Neuronal stem cell (in vitro differentiated cells): ENCODE measurements around the gene MRPL43.

Experiments
- DNase-seq: peaks from one replicate; pipeline ENCODE4 v3.0.0-alpha.2; 2013; ENCODE audit warnings: low spot score
- H2AFZ ChIP-seq: one replicate; pipeline ENCODE4 v1.6.1; 2013; ENCODE audit warnings: mild to moderate bottlenecking, low read length, inconsistent platforms
- H2AK5ac ChIP-seq: 2 replicates; pipeline ENCODE4 v1.6.1; 2013; ENCODE audit warnings: low read depth, mild to moderate bottlenecking, inconsistent platforms, low read length, moderate library complexity, mixed read lengths
- H2BK120ac ChIP-seq: 2 replicates; pipeline ENCODE4 v1.6.1; 2013; ENCODE audit warnings: low read depth, mild to moderate bottlenecking, inconsistent platforms, low read length, moderate library complexity, mixed read lengths
- H2BK12ac ChIP-seq: one replicate; pipeline ENCODE4 v1.6.1; 2013; ENCODE audit warnings: low read length, inconsistent platforms
- H2BK15ac ChIP-seq: 2 replicates; pipeline ENCODE4 v1.6.1; 2013; ENCODE audit warnings: mild to moderate bottlenecking, low read length, inconsistent platforms, mixed read lengths
- H2BK5ac ChIP-seq: one replicate; pipeline ENCODE4 v1.6.1; 2013; ENCODE audit warnings: inconsistent platforms, mild to moderate bottlenecking, low read length, moderate library complexity
- H3K14ac ChIP-seq: one replicate; pipeline ENCODE4 v1.6.1; 2013; ENCODE audit warnings: low read length, inconsistent platforms
- H3K18ac ChIP-seq: 2 replicates; pipeline ENCODE4 v1.6.1; 2013; ENCODE audit warnings: low read length, inconsistent platforms
- H3K23ac ChIP-seq: 2 replicates; pipeline ENCODE4 v1.6.1; 2013; ENCODE audit warnings: low read depth, mild to moderate bottlenecking, mixed read lengths, low read length, inconsistent platforms; ENCODE audit not compliant: poor library complexity
- H3K27ac ChIP-seq: replicated peaks from 3 replicates; pipeline ENCODE4 v1.5.1; 2013; ENCODE audit warnings: low read length, inconsistent platforms
- H3K27me3 ChIP-seq, 3 experiments: 2 replicates each; pipeline ENCODE4 v1.6.1; 2013; ENCODE audit warnings: low read length in 3 of 3, mild to moderate bottlenecking in 2 of 3, inconsistent platforms in 1 of 3, low read depth in 1 of 3, mixed read lengths in 1 of 3, moderate library complexity in 1 of 3; ENCODE audit not compliant: control insufficient read depth in 3 of 3, insufficient read depth in 3 of 3
- H3K36me3 ChIP-seq, 2 donors: replicated peaks in 1 of 2; 2 replicates each; pipeline ENCODE4 v1.6.1; 2013; ENCODE audit warnings: low read length in 2 of 2; ENCODE audit not compliant: control insufficient read depth in 2 of 2, insufficient read depth in 2 of 2
- H3K4ac ChIP-seq: 2 replicates; pipeline ENCODE4 v1.6.1; 2013; ENCODE audit warnings: inconsistent platforms, mild to moderate bottlenecking, low read length, moderate library complexity
- H3K4me1 ChIP-seq, 2 donors: 1 replicate in 1 of 2; 2 replicates in 1 of 2; pipeline ENCODE4 v1.6.1; 2013; ENCODE audit warnings: low read length in 2 of 2, low read depth in 1 of 2; ENCODE audit not compliant: control insufficient read depth in 2 of 2, insufficient read depth in 1 of 2
- H3K4me2 ChIP-seq: one replicate; pipeline ENCODE4 v1.6.1; 2013; ENCODE audit warnings: mild to moderate bottlenecking, low read length, inconsistent platforms; ENCODE audit not compliant: insufficient read depth, poor library complexity, severe bottlenecking
- H3K4me3 ChIP-seq, 2 donors: 2 replicates each; pipeline ENCODE4 v1.5.1; 2013; ENCODE audit warnings: low read length in 2 of 2, mild to moderate bottlenecking in 2 of 2, inconsistent platforms in 1 of 2, moderate library complexity in 1 of 2
- H3K79me1 ChIP-seq: one replicate; pipeline ENCODE4 v1.6.1; 2013; ENCODE audit warnings: low read depth, mild to moderate bottlenecking, inconsistent platforms, low read length, moderate library complexity
- H3K9ac ChIP-seq: one replicate; pipeline ENCODE4 v1.6.1; 2013; ENCODE audit warnings: mild to moderate bottlenecking, low read depth, low read length, inconsistent platforms; ENCODE audit not compliant: poor library complexity
- H3K9me3 ChIP-seq, 2 donors: replicated peaks in 1 of 2; 2 replicates each; pipeline versions ENCODE3 to v1.6.1; 2013; ENCODE audit warnings: low read length in 2 of 2, mild to moderate bottlenecking in 2 of 2, inconsistent platforms in 1 of 2, low read depth in 1 of 2, mixed read lengths in 1 of 2, moderate library complexity in 1 of 2; ENCODE audit not compliant: control insufficient read depth in 2 of 2, insufficient read depth in 1 of 2
- H4K8ac ChIP-seq: one replicate; pipeline ENCODE4 v1.6.1; 2013; ENCODE audit warnings: low read depth, mild to moderate bottlenecking, inconsistent platforms, low read length, moderate library complexity
- H4K91ac ChIP-seq: one replicate; pipeline ENCODE4 v1.6.1; 2013; ENCODE audit warnings: low read length, low read depth, mild to moderate bottlenecking, inconsistent platforms; ENCODE audit not compliant: poor library complexity
- WGBS, 2 donors: extraction: QIAGEN DNeasy Blood & Tissue Kit; methylation state at CpG; one replicate each; pipeline ENCODE4 v1.1.7; 2013; ENCODE audit warnings: missing lambda C conversion rate in 2 of 2, mixed read lengths in 1 of 2; ENCODE audit not compliant: insufficient read length in 2 of 2, insufficient replicate concordance in 1 of 2; ENCODE audit errors: extremely low coverage in 2 of 2; 5-methylcytosine and 5-hydroxymethylcytosine counted together

MRPL43 gene

DNA sequence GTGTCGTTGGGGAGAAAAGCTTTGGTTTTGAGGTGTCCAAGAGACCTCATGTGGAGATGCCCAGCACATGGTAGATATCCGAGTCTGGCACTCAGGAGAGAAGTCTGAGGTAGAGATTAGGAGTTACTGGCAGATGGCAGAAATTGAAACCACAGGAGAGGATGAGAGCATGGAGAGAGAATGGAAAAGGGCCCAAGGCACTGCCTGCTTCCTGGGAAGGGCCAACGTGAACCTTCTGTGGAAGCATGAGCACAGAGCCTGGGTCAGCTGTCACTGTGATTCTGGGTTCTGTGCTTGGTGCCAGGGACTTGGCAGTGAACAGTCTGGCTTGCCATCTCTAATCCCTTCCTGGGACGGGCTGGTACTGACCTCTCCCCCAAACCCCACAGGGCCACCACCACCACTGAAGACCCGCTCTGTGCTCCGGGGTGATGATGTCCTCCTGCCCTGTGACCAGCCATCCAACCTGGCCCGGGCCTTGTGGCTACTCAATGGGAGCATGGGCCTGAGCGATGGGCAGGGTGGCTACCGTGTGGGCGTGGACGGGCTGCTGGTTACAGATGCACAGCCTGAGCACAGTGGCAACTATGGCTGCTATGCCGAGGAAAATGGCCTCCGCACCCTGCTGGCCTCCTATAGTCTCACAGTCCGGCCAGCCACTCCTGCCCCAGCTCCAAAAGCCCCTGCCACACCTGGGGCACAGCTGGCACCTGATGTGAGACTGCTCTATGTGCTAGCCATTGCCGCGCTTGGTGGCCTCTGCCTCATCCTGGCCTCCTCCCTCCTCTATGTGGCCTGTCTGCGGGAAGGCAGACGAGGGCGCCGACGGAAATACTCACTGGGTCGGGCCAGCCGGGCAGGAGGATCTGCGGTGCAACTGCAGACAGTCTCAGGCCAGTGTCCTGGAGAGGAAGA, 4.1 kb downstream of the MRPL43 start:
- DNase-seq = no peak
- H2BK5ac ChIP-seq = no peak overlapping the region
- no peak overlapping the region for H2BK120ac ChIP-seq
- no peak overlapping the region for H2BK15ac ChIP-seq
- peak overlapping the region; percentile 23 for H4K8ac ChIP-seq
- no peak overlapping the region for H3K18ac ChIP-seq
- no CpG with 5 or more reads among the region's 24 CpGs for WGBS, 2 donors
- H2BK12ac ChIP-seq = no peak overlapping the region
- peak overlapping the region; percentile 54 for H3K9ac ChIP-seq
- H3K23ac ChIP-seq = no peak overlapping the region
- peaks cover 36 to 74% of the 10 kb centered on the region in 2 donors for H3K36me3 ChIP-seq
- peak overlapping the region; percentile 18 for H4K91ac ChIP-seq
- H3K4me2 ChIP-seq = no peak overlapping the region
- no peak overlapping the region for H3K4me3 ChIP-seq
- H2AFZ ChIP-seq = no peak overlapping the region
- no peak overlapping the region for H3K4ac ChIP-seq
- no peak overlapping the region for H3K27ac ChIP-seq
- H3K27me3 ChIP-seq = no peaks in the 10 kb centered on the region
- H3K14ac ChIP-seq = no peak overlapping the region
- H3K4me1 ChIP-seq = peaks cover 11% of the 10 kb centered on the region in 2 donors
- peaks cover 0 to 3% of the 10 kb centered on the region in 2 donors for H3K9me3 ChIP-seq
- peaks cover 10% of the 10 kb centered on the region for H3K79me1 ChIP-seq
- H2AK5ac ChIP-seq = no peak overlapping the region

DNA sequence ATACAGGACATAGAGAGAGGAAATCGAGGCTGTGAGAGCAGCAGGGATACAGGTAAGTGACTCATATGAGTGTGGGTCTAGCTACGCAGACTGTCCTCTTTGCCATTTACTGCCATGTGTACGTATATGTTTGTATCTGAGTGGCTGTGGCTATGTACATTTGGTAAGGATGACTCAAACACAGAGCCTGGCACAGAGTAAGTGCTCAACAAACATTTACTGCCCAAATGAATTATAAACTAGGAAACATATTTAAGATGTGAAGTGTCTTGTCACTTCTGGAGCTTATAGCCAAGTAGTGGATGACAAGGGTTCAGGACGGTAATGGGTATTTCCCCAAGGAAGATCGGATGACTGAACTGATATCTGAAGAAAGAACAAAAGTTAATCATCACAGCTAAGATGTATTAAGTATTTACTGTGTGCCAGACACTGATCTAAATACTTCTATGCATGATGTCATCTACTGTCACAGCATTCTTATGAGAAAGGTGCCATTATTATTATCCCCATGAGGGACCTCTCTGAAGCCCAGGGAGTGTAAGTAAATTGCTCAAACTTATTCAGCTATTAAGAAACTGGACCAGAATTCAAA, 6.0 kb downstream of the MRPL43 start:
- Histone ChIP-seq H3K23ac (no peak overlapping the region), H2AK5ac (no peak overlapping the region), H3K18ac (no peak overlapping the region), H4K8ac (no peak overlapping the region), H3K27ac (no peak overlapping the region), H3K9ac (no peak overlapping the region), H3K79me1 (no peaks in the 10 kb centered on the region), H3K14ac (no peak overlapping the region), H3K27me3 (no peaks in the 10 kb centered on the region), H2AFZ (no peak overlapping the region), H3K4me3 (no peak overlapping the region), H3K4me1 (peaks cover 0 to under 1% of the 10 kb centered on the region in 2 donors), H2BK5ac (no peak overlapping the region), H3K4ac (no peak overlapping the region), H2BK120ac (no peak overlapping the region), H2BK12ac (no peak overlapping the region), H3K9me3 (no peaks in the 10 kb centered on the region), H3K36me3 (peaks cover 39 to 76% of the 10 kb centered on the region in 2 donors), H2BK15ac (no peak overlapping the region), H3K4me2 (no peak overlapping the region), H4K91ac (no peak overlapping the region)
- DNase-seq = no peak
- WGBS, 2 donors = no CpG with 5 or more reads among the region's 5 CpGs

DNA sequence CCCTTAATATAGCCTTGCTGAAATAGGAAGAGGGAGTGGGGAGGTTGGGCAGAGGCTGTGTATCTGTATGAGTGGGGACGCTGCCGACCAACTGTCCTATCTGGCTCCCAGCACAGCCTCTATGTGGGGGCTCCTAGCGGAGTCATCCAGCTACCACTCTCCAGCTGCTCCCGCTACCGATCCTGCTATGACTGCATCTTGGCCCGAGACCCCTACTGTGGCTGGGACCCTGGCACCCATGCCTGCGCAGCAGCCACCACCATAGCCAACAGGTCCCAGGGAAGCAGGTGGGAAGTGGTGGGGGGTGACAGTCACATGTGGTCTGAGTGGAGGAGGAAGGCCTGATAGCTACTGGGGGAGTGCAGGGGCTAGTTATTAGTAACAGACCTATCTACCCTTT, 6.6 kb downstream of the MRPL43 start:
- Histone ChIP-seq H4K91ac (no peak overlapping the region), H3K23ac (no peak overlapping the region), H2AK5ac (no peak overlapping the region), H3K36me3 (peaks cover 39 to 70% of the 10 kb centered on the region in 2 donors), H2BK12ac (no peak overlapping the region), H3K4ac (no peak overlapping the region), H2AFZ (no peak overlapping the region), H3K4me1 (no peaks in the 10 kb centered on the region), H3K79me1 (no peaks in the 10 kb centered on the region), H4K8ac (no peak overlapping the region), H3K27me3 (no peaks in the 10 kb centered on the region), H2BK5ac (no peak overlapping the region), H3K4me2 (no peak overlapping the region), H3K9ac (no peak overlapping the region), H3K9me3 (no peaks in the 10 kb centered on the region), H3K27ac (no peak overlapping the region), H3K18ac (no peak overlapping the region), H2BK15ac (no peak overlapping the region), H2BK120ac (no peak overlapping the region), H3K14ac (no peak overlapping the region), H3K4me3 (no peak overlapping the region)
- no peak for DNase-seq
- no CpG with 5 or more reads among the region's 7 CpGs for WGBS, 2 donors

GRCh38 chr10:100980311-100980710, 7.0 kb downstream of the MRPL43 start:
- Histone ChIP-seq H3K4me1 (no peaks in the 10 kb centered on the region), H3K79me1 (no peaks in the 10 kb centered on the region), H3K9ac (no peak overlapping the region), H2BK5ac (peak overlapping the region; percentile 3), H3K14ac (no peak overlapping the region), H2BK120ac (no peak overlapping the region), H3K36me3 (peaks cover 39 to 66% of the 10 kb centered on the region in 2 donors), H3K9me3 (no peaks in the 10 kb centered on the region), H4K8ac (no peak overlapping the region), H3K27me3 (no peaks in the 10 kb centered on the region), H2AFZ (no peak overlapping the region), H2BK12ac (no peak overlapping the region), H2BK15ac (no peak overlapping the region), H3K18ac (no peak overlapping the region), H3K4ac (no peak overlapping the region), H3K4me3 (no peak overlapping the region), H3K27ac (no peak overlapping the region), H2AK5ac (no peak overlapping the region), H4K91ac (no peak overlapping the region), H3K23ac (no peak overlapping the region), H3K4me2 (no peak overlapping the region)
- no CpG with 5 or more reads among the region's 2 CpGs for WGBS, 2 donors
- DNase-seq = no peak
